Measurements from ENCODE around the gene ATXN1.

Gene ATXN1

GRCh38 chr6:16751251-16751946 is 9.9 kb downstream of the ATXN1 start:
- peaks cover under 1 to 2% of the 10 kb centered on the region in 2 donors for H3K4me1 ChIP-seq (ENCODE audit: control insufficient read depth in 2 of 2, insufficient read depth in 1 of 2, low read depth in 1 of 2, low read length in 2 of 2)
- no peaks in the 10 kb centered on the region for H3K36me3 ChIP-seq (replicated peaks in 1 of 2; ENCODE audit: control insufficient read depth in 2 of 2, insufficient read depth in 2 of 2, low read length in 2 of 2)
- H3K27me3 ChIP-seq (ENCODE audit: control insufficient read depth in 3 of 3, insufficient read depth in 3 of 3, low read depth in 1 of 3, low read length in 3 of 3): no peaks in the 10 kb centered on the region
- H2BK120ac ChIP-seq (ENCODE audit: low read depth, low read length): no peak overlapping the region
- H3K9ac ChIP-seq (ENCODE audit: low read depth, low read length, poor library complexity): no peak overlapping the region
- no peak overlapping the region for H3K27ac ChIP-seq (replicated peaks; ENCODE audit: low read length)
- H2BK15ac ChIP-seq (ENCODE audit: low read length): no peak overlapping the region
- no peak overlapping the region for H3K4me3 ChIP-seq (ENCODE audit: low read length in 2 of 2)
- no peak overlapping the region for H2AFZ ChIP-seq (ENCODE audit: low read length)
- whole genome bisulfite sequencing, 2 donors (ENCODE audit: extremely low coverage in 2 of 2, insufficient read length in 2 of 2, insufficient replicate concordance in 1 of 2): no CpG with 5 or more reads among the region's 2 CpGs
- H3K18ac ChIP-seq (ENCODE audit: low read length): no peak overlapping the region
- H3K4ac ChIP-seq (ENCODE audit: low read length): no peak overlapping the region
- no peak overlapping the region for H4K91ac ChIP-seq (ENCODE audit: low read depth, low read length, poor library complexity)
- no peak overlapping the region for H3K4me2 ChIP-seq (ENCODE audit: insufficient read depth, low read length, poor library complexity, severe bottlenecking)
- no peak overlapping the region for H2AK5ac ChIP-seq (ENCODE audit: low read depth, low read length)
- no peak for DNase-seq (ENCODE audit: low spot score)
- H3K23ac ChIP-seq (ENCODE audit: low read depth, low read length, poor library complexity): no peak overlapping the region
- H3K14ac ChIP-seq (ENCODE audit: low read length): no peak overlapping the region
- H2BK12ac ChIP-seq (ENCODE audit: low read length): no peak overlapping the region
- H3K79me1 ChIP-seq (ENCODE audit: low read depth, low read length): no peaks in the 10 kb centered on the region
- H3K9me3 ChIP-seq (replicated peaks in 1 of 2; ENCODE audit: control insufficient read depth in 2 of 2, insufficient read depth in 1 of 2, low read depth in 1 of 2, low read length in 2 of 2): no peaks in the 10 kb centered on the region
- no peak overlapping the region for H4K8ac ChIP-seq (ENCODE audit: low read depth, low read length)
- no peak overlapping the region for H2BK5ac ChIP-seq (ENCODE audit: low read length)

- Histone ChIP-seq H2BK120ac (ENCODE audit: low read depth, low read length) (no peak overlapping the region), H3K4me3 (ENCODE audit: low read length in 2 of 2) (no peak overlapping the region), H2BK5ac (ENCODE audit: low read length) (no peak overlapping the region), H3K9ac (ENCODE audit: low read depth, low read length, poor library complexity) (no peak overlapping the region), H3K27me3 (ENCODE audit: control insufficient read depth in 3 of 3, insufficient read depth in 3 of 3, low read depth in 1 of 3, low read length in 3 of 3) (no peaks in the 10 kb centered on the region), H2BK15ac (ENCODE audit: low read length) (no peak overlapping the region), H2AK5ac (ENCODE audit: low read depth, low read length) (no peak overlapping the region), H4K8ac (ENCODE audit: low read depth, low read length) (no peak overlapping the region), H2BK12ac (ENCODE audit: low read length) (no peak overlapping the region), H2AFZ (ENCODE audit: low read length) (no peak overlapping the region), H3K4me2 (ENCODE audit: insufficient read depth, low read length, poor library complexity, severe bottlenecking) (no peak overlapping the region), H3K4me1 (ENCODE audit: control insufficient read depth in 2 of 2, insufficient read depth in 1 of 2, low read depth in 1 of 2, low read length in 2 of 2) (peaks cover 0 to 2% of the 10 kb centered on the region in 2 donors), H3K4ac (ENCODE audit: low read length) (no peak overlapping the region), H3K9me3 (replicated peaks in 1 of 2; ENCODE audit: control insufficient read depth in 2 of 2, insufficient read depth in 1 of 2, low read depth in 1 of 2, low read length in 2 of 2) (no peaks in the 10 kb centered on the region), H3K27ac (replicated peaks; ENCODE audit: low read length) (no peak overlapping the region), H3K23ac (ENCODE audit: low read depth, low read length, poor library complexity) (no peak overlapping the region), H3K18ac (ENCODE audit: low read length) (no peak overlapping the region), H3K14ac (ENCODE audit: low read length) (no peak overlapping the region), H3K36me3 (replicated peaks in 1 of 2; ENCODE audit: control insufficient read depth in 2 of 2, insufficient read depth in 2 of 2, low read length in 2 of 2) (no peaks in the 10 kb centered on the region), H4K91ac (ENCODE audit: low read depth, low read length, poor library complexity) (no peak overlapping the region), H3K79me1 (ENCODE audit: low read depth, low read length) (no peaks in the 10 kb centered on the region)
- WGBS, 2 donors (ENCODE audit: extremely low coverage in 2 of 2, insufficient read length in 2 of 2, insufficient replicate concordance in 1 of 2): no CpG with 5 or more reads among the region's 5 CpGs
- no peak for DNase-seq (ENCODE audit: low spot score)
These were observed 10.7 kb downstream of the ATXN1 start for GRCh38 chr6:16750566-16750965.

- H3K27ac ChIP-seq (replicated peaks; ENCODE audit: low read length): no peak overlapping the region
- DNase-seq (ENCODE audit: low spot score): no peak
- no peak overlapping the region for H3K4me3 ChIP-seq (ENCODE audit: low read length in 2 of 2)
- peaks cover 0 to 2% of the 10 kb centered on the region in 2 donors for H3K4me1 ChIP-seq (ENCODE audit: control insufficient read depth in 2 of 2, insufficient read depth in 1 of 2, low read depth in 1 of 2, low read length in 2 of 2)
- no peaks in the 10 kb centered on the region for H3K36me3 ChIP-seq (replicated peaks in 1 of 2; ENCODE audit: control insufficient read depth in 2 of 2, insufficient read depth in 2 of 2, low read length in 2 of 2)
- no peak overlapping the region for H3K9ac ChIP-seq (ENCODE audit: low read depth, low read length, poor library complexity)
- no peak overlapping the region for H2BK5ac ChIP-seq (ENCODE audit: low read length)
- no peak overlapping the region for H3K23ac ChIP-seq (ENCODE audit: low read depth, low read length, poor library complexity)
- no peaks in the 10 kb centered on the region for H3K79me1 ChIP-seq (ENCODE audit: low read depth, low read length)
- H3K18ac ChIP-seq (ENCODE audit: low read length): no peak overlapping the region
- no peaks in the 10 kb centered on the region for H3K9me3 ChIP-seq (replicated peaks in 1 of 2; ENCODE audit: control insufficient read depth in 2 of 2, insufficient read depth in 1 of 2, low read depth in 1 of 2, low read length in 2 of 2)
- H2BK120ac ChIP-seq (ENCODE audit: low read depth, low read length): no peak overlapping the region
- H3K27me3 ChIP-seq (ENCODE audit: control insufficient read depth in 3 of 3, insufficient read depth in 3 of 3, low read depth in 1 of 3, low read length in 3 of 3): no peaks in the 10 kb centered on the region
- no peak overlapping the region for H3K4ac ChIP-seq (ENCODE audit: low read length)
- no CpG with 5 or more reads among the region's 10 CpGs for WGBS, 2 donors (ENCODE audit: extremely low coverage in 2 of 2, insufficient read length in 2 of 2, insufficient replicate concordance in 1 of 2)
- H4K8ac ChIP-seq (ENCODE audit: low read depth, low read length): no peak overlapping the region
- H2BK15ac ChIP-seq (ENCODE audit: low read length): no peak overlapping the region
- no peak overlapping the region for H3K14ac ChIP-seq (ENCODE audit: low read length)
- no peak overlapping the region for H3K4me2 ChIP-seq (ENCODE audit: insufficient read depth, low read length, poor library complexity, severe bottlenecking)
- no peak overlapping the region for H2AFZ ChIP-seq (ENCODE audit: low read length)
- H2AK5ac ChIP-seq (ENCODE audit: low read depth, low read length): no peak overlapping the region
- no peak overlapping the region for H4K91ac ChIP-seq (ENCODE audit: low read depth, low read length, poor library complexity)
- no peak overlapping the region for H2BK12ac ChIP-seq (ENCODE audit: low read length)
These were observed 11.5 kb downstream of the ATXN1 start for GRCh38 chr6:16749516-16750485.

- Histone ChIP-seq H3K4me3 (ENCODE audit: low read length in 2 of 2) (no peak overlapping the region), H3K9ac (ENCODE audit: low read depth, low read length, poor library complexity) (no peak overlapping the region), H2AK5ac (ENCODE audit: low read depth, low read length) (no peak overlapping the region), H3K27me3 (ENCODE audit: control insufficient read depth in 3 of 3, insufficient read depth in 3 of 3, low read depth in 1 of 3, low read length in 3 of 3) (no peaks in the 10 kb centered on the region), H3K79me1 (ENCODE audit: low read depth, low read length) (no peaks in the 10 kb centered on the region), H4K8ac (ENCODE audit: low read depth, low read length) (no peak overlapping the region), H3K4me1 (ENCODE audit: control insufficient read depth in 2 of 2, insufficient read depth in 1 of 2, low read depth in 1 of 2, low read length in 2 of 2) (peaks cover 0 to 2% of the 10 kb centered on the region in 2 donors), H2BK15ac (ENCODE audit: low read length) (no peak overlapping the region), H2BK120ac (ENCODE audit: low read depth, low read length) (no peak overlapping the region), H4K91ac (ENCODE audit: low read depth, low read length, poor library complexity) (no peak overlapping the region), H3K14ac (ENCODE audit: low read length) (no peak overlapping the region), H3K23ac (ENCODE audit: low read depth, low read length, poor library complexity) (no peak overlapping the region), H3K4me2 (ENCODE audit: insufficient read depth, low read length, poor library complexity, severe bottlenecking) (no peak overlapping the region), H3K18ac (ENCODE audit: low read length) (no peak overlapping the region), H3K27ac (replicated peaks; ENCODE audit: low read length) (no peak overlapping the region), H3K36me3 (replicated peaks in 1 of 2; ENCODE audit: control insufficient read depth in 2 of 2, insufficient read depth in 2 of 2, low read length in 2 of 2) (no peaks in the 10 kb centered on the region), H2AFZ (ENCODE audit: low read length) (no peak overlapping the region), H2BK5ac (ENCODE audit: low read length) (no peak overlapping the region), H3K4ac (ENCODE audit: low read length) (no peak overlapping the region), H3K9me3 (replicated peaks in 1 of 2; ENCODE audit: control insufficient read depth in 2 of 2, insufficient read depth in 1 of 2, low read depth in 1 of 2, low read length in 2 of 2) (no peaks in the 10 kb centered on the region), H2BK12ac (ENCODE audit: low read length) (no peak overlapping the region)
- no peak for DNase-seq (ENCODE audit: low spot score)
- no CpG with 5 or more reads among the region's 2 CpGs for WGBS, 2 donors (ENCODE audit: extremely low coverage in 2 of 2, insufficient read length in 2 of 2, insufficient replicate concordance in 1 of 2)
These were observed 13.3 kb downstream of the ATXN1 start for GRCh38 chr6:16748025-16748319.
